ENCODE results near the gene SPTA1.

DNA sequence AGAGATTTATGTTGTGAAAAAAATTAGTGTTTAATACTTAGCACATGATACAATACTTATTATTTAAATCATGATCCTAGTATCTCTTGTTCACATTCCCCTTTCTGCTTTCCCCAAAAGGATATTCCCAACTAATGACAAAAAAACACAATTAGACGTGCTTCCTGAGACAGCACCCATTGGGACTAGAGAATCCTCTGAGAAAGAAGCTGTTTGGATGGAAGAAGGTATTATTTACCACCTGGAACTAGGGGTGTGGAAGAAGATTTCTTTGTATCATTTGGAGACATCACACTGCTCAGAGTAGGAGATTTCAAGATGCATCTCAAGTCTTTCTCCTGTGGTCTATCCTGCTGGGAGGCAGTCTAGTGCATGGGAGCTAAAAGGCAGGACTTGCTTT, 81.5 kb downstream of the SPTA1 start, which contains the start of gene OR10Z1:
- TF ChIP-seq, protein P1, sequence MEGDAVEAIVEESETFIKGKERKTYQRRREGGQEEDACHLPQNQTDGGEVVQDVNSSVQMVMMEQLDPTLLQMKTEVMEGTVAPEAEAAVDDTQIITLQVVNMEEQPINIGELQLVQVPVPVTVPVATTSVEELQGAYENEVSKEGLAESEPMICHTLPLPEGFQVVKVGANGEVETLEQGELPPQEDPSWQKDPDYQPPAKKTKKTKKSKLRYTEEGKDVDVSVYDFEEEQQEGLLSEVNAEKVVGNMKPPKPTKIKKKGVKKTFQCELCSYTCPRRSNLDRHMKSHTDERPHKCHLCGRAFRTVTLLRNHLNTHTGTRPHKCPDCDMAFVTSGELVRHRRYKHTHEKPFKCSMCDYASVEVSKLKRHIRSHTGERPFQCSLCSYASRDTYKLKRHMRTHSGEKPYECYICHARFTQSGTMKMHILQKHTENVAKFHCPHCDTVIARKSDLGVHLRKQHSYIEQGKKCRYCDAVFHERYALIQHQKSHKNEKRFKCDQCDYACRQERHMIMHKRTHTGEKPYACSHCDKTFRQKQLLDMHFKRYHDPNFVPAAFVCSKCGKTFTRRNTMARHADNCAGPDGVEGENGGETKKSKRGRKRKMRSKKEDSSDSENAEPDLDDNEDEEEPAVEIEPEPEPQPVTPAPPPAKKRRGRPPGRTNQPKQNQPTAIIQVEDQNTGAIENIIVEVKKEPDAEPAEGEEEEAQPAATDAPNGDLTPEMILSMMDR (conservative IDR thresholded peaks at IDR 0.05 in 1 of 2, IDR thresholded peaks at IDR 0.05 in 1 of 2; ENCODE audit: extremely low read depth in 1 of 2, insufficient read depth in 1 of 2, low read depth in 1 of 2, low read length in 2 of 2): no peak
- no peak for TF ChIP-seq EZH2 (IDR thresholded peaks at IDR 0.05; ENCODE audit: borderline replicate concordance, low read length)

Measured in mammary epithelial cell (primary cell).